Inferior parietal cortex (tissue), 1 donor: Measurements from ENCODE around the gene NXN.
"Not testable (repeated sequence)": the region's sequence is repeated elsewhere in the genome, so short reads cannot be mapped to it uniquely, and the experiment has no call there.

Experiments used
- DNase-seq: peaks from one replicate; pipeline ENCODE4 v3.0.0-alpha.2; 2016; ENCODE audit errors: extremely low spot score

Gene NXN

GRCh38 chr17:979212-979538 is 401 bp downstream of the NXN start:
- DNase-seq, result no peak

- DNase-seq, result no peak
Measured at GRCh38 chr17:978103-979093, 1.2 kb downstream of the NXN start.

DNA sequence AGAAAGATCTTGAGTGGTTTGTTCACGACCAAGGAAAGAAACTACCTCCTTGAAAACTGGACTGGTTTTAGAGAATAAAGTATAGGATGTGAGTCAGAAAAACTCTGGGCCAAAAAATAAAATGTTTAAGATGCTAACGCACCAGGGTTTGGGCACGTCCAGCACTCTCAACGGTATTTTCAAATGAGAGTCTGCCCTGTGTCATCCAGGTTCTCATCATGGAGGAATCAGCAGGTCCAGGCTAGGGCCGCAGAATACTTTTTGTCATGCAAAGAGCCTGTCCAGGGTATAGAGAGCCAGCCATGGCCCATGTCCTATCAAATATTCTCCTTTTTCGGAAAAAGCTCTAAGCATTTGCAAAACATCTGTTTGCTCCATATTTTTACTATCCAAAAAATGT is 2.4 kb downstream of the NXN start:
- no peak for DNase-seq

- DNase-seq, result no peak
Measured at GRCh38 chr17:976312-976711, 3.3 kb downstream of the NXN start.

GRCh38 chr17:975371-975915 is 4.1 kb downstream of the NXN start:
- no peak for DNase-seq

GRCh38 chr17:974778-975177 is 4.8 kb downstream of the NXN start:
- not testable (repeated sequence) for DNase-seq

GRCh38 chr17:973053-973452 is 6.5 kb downstream of the NXN start:
- no peak for DNase-seq

- not testable (repeated sequence) for DNase-seq
Measured at GRCh38 chr17:971861-972260, 7.7 kb downstream of the NXN start.

- no peak for DNase-seq
Measured at GRCh38 chr17:970364-970763, 9.2 kb downstream of the NXN start.

GRCh38 chr17:969811-970355 is 9.7 kb downstream of the NXN start:
- DNase-seq, result no peak

- no peak for DNase-seq
Measured at GRCh38 chr17:968812-969730, 10.5 kb downstream of the NXN start.

GRCh38 chr17:967122-967521 is 12.5 kb downstream of the NXN start:
- no peak for DNase-seq

DNA sequence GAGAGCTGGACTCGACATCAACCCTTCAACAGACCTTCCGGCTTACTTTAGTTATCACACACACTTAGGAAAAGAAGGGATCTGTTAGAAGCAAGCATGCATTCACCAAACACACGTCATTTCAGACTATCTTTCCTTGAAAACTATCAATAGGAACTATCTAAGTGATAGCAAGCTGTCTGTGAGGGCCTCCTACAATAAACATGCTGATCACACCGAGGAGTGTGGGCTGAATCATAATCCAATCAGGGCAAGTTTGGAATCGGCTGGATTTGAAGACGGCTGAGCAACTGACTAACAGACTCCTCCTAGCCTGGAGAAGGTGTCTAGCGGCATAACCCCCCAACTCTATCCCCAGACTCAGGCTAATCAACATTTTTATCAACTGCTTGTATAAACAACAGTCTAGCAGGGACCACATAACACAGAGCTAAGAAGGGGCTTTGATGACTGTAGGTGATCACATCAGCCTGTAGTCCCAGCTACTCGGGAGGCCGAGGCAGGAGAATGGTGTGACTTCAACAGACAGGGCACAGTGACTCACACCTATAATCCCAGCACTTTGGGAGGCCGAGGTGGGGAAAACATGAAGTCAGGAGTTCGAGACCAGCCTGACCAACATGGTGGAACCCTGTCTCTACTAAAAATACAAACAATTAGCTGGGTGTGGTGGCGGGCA is 14.1 kb downstream of the NXN start:
- no peak for DNase-seq

DNA sequence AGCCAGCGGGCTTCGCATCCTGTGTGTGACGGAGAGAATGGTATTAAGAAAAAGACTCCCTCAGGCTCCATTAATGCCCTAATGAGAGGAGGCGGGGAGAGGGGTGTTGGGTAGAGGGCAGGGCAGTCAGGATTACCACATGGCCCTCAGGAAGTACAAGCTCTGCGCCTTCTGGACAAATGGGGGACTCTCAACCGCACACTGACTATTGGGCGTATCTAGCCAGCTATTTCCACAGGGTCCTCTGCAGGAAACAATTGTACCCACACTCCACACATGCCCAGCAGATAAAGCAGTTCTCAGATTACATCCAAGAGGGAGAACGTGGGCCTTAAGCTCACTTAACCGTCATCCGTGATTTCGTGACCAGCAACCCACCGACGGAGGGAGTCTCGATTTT is 14.7 kb downstream of the NXN start:
- no peak for DNase-seq

DNA sequence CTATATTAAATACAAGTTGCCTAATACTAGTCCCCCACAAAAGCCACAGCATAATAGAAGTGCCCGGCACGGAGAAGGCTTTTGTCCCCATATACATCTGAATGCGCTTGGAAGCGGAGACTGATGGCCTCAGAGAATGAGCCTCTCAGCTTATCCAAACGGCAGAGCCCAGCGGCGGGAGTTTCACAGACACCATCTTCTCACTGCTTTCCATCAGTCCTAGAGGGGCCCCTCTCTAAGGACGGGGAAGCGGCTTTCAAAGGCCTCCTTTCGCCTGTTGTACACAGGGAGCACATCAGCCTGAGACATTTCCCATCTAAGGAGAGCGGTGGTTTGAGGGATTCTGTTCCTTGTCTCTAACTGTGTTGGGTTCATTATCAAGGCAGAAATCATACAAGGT is 16.9 kb downstream of the NXN start:
- DNase-seq, result no peak

DNA sequence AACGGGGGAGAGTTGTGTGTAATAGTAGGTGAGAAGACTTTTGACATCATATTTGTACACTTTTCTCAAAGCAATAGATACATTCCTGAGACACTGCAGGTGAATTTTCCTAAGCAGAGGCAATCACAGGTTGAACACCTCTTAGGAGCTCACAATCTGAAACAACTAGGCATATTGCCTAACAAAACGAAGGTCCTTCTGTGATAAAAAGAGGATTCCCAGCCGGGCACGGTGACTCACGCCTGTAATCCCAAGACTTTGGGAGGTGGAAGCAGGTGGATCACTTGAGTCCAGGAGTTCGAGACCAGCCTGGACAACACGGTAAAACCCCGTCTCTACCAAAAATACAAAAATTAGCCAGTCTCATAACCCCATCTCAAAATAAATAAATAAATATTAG is 17.4 kb downstream of the NXN start:
- DNase-seq, result no peak

DNA sequence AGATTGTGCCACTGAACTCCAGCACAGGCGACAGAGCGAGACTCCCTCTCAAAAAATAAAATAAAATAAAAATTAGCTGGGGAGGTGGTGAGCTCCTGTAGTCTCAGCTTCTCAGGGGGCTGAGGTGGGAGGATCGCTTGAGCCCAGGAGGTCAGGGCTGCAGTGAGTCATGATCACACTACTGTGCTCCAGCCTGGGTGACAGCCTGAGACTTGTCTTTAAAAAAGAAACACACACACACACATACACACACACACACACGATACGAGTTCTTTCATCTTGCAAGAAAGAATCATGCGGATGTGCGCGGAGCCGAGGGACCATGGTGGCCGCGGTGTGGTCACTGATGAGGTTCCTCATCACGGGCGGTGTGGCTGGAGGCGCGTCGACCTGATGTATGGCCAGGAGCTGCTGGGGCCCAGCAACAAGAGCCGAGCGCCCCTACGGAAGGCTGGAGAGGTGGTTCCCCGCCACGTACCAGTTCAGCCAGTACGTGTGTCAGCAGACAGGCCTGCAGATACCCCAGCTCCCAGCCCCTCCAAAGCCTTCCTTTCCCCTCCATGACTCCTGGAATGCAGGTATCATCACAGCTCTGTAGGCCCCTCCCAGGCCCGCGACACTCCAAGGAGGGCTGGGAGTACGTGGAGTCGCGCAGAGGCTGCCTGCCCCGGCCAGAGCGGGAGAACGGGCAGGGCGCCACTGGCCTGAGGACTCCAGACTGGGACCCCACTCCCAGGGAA is 20.7 kb downstream of the NXN start:
- DNase-seq, result no peak

DNA sequence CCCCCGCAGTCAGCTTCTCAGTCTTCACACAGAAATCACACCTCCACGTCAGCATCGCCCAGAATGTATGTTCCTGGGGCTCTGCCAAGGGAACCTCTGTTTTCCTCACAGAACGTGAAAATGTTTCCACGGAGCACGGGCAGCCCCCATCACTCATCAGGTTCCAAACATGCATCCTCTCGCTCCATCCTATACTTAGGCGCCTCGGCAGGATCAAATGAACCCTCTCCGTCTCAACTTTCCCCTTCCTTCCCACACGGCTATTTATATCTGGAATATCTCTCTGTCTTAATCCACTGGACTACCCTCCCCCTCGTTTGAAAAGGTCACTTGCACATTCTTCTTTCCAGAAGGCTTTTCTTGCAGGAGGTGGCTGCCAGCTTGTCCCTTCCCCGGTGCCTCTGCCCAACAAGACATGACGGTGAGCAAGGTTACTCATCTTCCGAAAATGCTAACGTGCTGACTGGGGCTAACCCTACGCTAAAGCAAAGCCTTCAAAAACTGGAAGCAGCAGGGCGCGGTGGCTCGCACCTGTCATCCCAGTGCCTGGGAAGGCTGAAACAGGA is 21.6 kb downstream of the NXN start:
- DNase-seq, result no peak

GRCh38 chr17:956905-957304 is 22.7 kb downstream of the NXN start:
- DNase-seq, result no peak

GRCh38 chr17:954431-955164 is 25.0 kb downstream of the NXN start:
- no peak for DNase-seq
